OCI-LY3 (cell line): Measurements from ENCODE around the gene NIF3L1.
"Not testable (repeated sequence)": the region's sequence is repeated elsewhere in the genome, so short reads cannot be mapped to it uniquely, and the experiment has no call there.

Source experiments
- EZH2phosphoT487 ChIP-seq: fragments of 200-600 bp; shearing (Covaris generic); IDR thresholded peaks from 2 replicates; pipeline ENCODE4 v1.6.1; 2018; ENCODE audit warnings: antibody characterized with exemption, mixed run types, low read depth
- TF ChIP-seq, protein P1 (sequence below): fragments of 200-600, 300-600 bp; sonication (generic); IDR thresholded peaks from 2 replicates; pipeline ENCODE4 v1.5.1; 2014; ENCODE audit warnings: antibody characterized with exemption, low read length, low read depth

DNA sequence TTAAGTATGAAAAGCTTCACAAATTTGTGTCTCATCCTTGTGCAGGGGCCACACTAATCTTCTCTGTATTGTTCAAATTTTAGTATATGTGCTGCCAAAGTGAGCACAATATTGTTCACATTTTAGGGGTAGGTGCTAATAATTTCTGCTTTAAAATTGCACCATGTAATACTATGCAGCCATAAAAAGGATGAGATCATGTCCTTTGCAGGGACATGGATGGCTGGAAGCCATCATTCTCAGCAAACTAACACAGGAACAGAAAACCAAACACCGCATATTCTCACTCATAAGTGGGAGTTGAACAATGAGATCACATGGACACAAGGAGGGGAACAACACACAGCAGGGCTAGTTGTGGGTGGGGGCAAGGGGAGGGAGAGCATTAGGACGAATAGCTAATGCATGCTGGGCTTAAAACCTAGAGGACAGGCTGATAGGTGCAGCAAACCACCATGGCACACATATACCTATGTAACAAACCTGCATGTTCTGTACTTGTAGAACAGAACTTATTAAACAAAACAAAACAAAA lies 7.4 kb upstream of the NIF3L1 start:
- TF ChIP-seq, protein P1, sequence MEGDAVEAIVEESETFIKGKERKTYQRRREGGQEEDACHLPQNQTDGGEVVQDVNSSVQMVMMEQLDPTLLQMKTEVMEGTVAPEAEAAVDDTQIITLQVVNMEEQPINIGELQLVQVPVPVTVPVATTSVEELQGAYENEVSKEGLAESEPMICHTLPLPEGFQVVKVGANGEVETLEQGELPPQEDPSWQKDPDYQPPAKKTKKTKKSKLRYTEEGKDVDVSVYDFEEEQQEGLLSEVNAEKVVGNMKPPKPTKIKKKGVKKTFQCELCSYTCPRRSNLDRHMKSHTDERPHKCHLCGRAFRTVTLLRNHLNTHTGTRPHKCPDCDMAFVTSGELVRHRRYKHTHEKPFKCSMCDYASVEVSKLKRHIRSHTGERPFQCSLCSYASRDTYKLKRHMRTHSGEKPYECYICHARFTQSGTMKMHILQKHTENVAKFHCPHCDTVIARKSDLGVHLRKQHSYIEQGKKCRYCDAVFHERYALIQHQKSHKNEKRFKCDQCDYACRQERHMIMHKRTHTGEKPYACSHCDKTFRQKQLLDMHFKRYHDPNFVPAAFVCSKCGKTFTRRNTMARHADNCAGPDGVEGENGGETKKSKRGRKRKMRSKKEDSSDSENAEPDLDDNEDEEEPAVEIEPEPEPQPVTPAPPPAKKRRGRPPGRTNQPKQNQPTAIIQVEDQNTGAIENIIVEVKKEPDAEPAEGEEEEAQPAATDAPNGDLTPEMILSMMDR: not testable (repeated sequence)
- not testable (repeated sequence) for TF ChIP-seq EZH2phosphoT487
